Right renal pelvis (tissue), 4 donors: ENCODE results near the gene SEMA4D. TPM values are rescaled to one million over a fixed set of nuclear protein-coding genes. Genes with fewer than 3 reads are reported as not detected.

Source experiments
- DNase-seq, 4 donors: peaks; one replicate each; pipeline ENCODE4 v3.0.0-alpha.2; 2013; ENCODE audit warnings: low read depth in 4 of 4, low spot score in 3 of 4, missing footprints in 1 of 4
- polyA plus RNA-seq, 4 donors: library from polyadenylated mRNA; unstranded; fragments of 120-200 nt; gene quantifications; one replicate each; pipeline ENCODE4 v1.2.1, GENCODE V29; 2013; ENCODE audit not compliant: insufficient read length in 4 of 4

SEMA4D gene
- polyA plus RNA-seq, 4 donors = 40.3 to 58.9 (median 47.4) TPM

DNA sequence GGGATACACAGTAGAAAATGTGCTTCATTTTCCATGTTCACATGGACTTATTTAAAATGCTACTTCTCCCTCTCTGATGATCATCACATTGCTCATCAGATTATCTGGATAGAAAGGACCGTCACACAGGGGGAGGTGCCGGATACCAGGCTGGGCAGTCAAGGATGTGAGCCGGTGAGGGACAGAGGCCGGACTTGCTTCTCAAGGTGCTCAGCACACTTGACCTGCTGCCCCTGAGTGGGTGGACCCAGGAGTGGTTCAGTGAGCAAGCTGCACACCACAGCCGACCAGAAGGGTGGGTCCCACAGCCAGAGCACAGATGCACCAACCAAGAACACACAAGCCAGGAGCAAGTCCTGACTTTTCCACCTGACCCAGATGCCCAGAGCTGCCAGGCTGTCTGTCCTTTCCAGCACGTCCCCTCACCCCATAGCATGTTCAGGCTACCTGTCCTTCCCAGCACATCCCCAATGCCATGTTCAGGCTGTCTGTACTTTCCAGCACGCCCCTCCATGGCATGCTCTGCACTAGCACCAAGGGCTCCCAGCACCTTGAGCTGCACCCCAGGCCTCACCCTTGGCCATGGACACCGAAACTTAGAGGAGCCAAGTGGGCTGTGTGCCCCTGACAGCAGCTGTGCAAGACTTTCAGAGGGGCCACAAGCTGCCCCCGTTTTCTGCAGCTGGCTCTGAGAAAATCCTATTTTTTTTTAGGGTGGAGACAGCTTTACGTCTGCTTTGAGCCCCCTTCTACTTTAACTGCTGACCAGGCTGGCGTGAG, 101.8 kb downstream of the SEMA4D start:
- DNase-seq = no peak

DNA sequence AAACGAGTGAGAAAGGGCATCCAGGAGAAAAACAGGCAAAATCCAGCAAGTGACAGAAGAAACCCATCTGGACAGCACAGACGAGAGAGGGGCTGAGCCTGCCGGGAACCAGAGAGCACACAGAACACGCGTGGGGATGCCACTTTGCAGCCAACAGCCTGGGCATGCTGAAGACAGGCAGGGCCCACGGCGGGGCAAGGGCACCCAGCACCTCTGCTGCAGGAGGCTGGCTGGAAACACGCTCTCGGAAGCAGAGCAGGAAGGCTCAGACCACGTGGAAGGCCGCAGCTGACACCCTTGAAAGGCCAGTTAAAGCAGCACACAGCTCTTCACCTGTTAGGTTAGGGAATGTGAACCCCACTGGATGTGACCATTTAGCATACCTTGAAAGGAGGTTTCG, 103.5 kb downstream of the SEMA4D start:
- no peak for DNase-seq

- DNase-seq = no peak
These were observed 106.3 kb downstream of the SEMA4D start for GRCh38 chr9:89391585-89391984.

- no peak for DNase-seq
These were observed 107.3 kb downstream of the SEMA4D start for GRCh38 chr9:89390578-89391116.

- DNase-seq = no peak
These were observed 107.8 kb downstream of the SEMA4D start for GRCh38 chr9:89390068-89390555.

DNA sequence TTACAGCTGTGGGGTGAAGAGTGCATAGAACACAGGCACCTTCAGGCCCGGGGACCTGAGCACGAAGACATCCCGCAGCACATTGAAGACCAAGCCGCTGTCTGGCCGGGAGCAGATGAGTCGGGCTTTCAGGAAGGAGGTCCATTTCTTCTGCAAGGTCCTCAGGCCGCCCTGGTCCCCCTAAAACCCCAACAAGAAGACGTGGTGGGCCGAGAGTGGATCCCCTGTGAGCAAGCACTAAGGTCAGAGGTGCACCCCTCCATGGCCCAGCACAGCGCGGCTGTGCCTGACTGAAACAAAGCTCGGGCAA, 109.1 kb downstream of the SEMA4D start:
- no peak for DNase-seq

- DNase-seq = no peak
These were observed 109.6 kb downstream of the SEMA4D start for GRCh38 chr9:89388084-89388867.

DNA sequence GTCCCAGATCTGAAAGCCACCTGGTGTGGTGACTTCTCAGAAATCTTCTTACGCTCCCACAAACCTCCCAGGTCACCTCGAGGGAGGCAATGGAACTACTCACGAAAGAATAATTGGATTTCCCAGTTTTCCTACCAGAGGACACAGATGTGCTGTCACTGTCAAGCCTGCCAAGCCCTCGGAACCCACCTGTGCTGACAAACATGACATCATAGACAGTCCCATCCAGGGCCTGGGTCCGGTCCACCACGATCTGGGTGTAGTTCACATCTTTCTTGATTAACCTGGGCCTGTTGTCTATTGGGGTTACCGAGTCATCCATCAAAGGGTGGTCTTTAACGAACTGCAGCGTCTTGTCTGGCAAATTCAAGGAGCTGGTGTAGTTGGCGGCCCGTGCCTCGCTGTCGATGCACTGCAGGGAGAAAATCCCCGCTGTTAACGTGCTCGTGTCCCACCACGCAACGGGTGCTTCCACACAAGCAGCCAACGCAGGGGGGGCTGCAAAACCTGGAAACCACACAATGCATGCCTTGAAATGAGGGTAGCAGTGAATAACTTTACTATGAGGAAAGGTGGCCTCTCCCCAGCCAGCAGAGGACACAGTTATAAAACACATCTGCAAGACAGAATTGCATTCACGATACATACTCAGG, 110.6 kb downstream of the SEMA4D start:
- DNase-seq = no peak

- DNase-seq = no peak
These were observed 111.1 kb downstream of the SEMA4D start for GRCh38 chr9:89386797-89387196.

DNA sequence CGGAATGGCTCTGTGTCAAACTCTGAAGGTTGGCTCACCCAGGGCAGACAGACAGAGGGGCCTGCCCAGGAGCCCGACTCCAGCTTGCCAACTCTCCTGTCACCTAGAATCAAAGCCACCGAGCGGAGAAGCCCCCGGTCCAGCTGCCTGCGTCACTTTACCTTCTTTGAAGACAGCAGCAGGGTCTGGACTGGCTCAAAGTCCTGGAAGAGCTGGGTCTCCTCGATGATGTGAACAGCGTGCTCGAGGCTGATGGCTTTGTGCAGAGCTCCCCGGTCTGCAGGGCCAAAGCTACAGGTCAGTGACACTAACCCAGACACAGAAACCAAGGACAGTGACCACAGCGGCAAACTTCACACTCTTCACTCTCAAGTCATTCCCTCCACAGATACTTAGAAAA, 111.7 kb downstream of the SEMA4D start:
- no peak for DNase-seq

DNA sequence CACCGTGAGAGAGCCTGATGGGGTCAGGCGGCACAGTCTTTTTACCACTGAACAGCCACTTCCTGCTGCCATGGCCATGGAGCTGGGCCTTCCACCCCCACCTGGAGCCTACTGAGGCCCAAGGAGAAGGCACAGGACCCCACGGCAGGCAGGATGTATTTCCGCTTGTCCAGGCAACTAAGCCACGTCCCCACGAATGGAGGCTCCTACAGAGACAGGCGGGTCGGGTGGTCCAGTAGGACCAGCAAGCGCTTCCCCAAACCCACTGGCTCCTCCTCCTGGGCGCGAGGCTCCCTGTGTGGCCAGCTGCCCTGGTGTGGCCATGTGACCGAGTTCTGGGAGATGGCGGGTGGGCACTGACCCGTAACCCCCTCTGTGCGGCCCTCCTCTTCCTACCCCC, 113.1 kb downstream of the SEMA4D start:
- DNase-seq = no peak

- DNase-seq = no peak
These were observed 114.1 kb downstream of the SEMA4D start for GRCh38 chr9:89383721-89384300.

- no peak for DNase-seq
These were observed 114.7 kb downstream of the SEMA4D start for GRCh38 chr9:89383030-89383720.

DNA sequence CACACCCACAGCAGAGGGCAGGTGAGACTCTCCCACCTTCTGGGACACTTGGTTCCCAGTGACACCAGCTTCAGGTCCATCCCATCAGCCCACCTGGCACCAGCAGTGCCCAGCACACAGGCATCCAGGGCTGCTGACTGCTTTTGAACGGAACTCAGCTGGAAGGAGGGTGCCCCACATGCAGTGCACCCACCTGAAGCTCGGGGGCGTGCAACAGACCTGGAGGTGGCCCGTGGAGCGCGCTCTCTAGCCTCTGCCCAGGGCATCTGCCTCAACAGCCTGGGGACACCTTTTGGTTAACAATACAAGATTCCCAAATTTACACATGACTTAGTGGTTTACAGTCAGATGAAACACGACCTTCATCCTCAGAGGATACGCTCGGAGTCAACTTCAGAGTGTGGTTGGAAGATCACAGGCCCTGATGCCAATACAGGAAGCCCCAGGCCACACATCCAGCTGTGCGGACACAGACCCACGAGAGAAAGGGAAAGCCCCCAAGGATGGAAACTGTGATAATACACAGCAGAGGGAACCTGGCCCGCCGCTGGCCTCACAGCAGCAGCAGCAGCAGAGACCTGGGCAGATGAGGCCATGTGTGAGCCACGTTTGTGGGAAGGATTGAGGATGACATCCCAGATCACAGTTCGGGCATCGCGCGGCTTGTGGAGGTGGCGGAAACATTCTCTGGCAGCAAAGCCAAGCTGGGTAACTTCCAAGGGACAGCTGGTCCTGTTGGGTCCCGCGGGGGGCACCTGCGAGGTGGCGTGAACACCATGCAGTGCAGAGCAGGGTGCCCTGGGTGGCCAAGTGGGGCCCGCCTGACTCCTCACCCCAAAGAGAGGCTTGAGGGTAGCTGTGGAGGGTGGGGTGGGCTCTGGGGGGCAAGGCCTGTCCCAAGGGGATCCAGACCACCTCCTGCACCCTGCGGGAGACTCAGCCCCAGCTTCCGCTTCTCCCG, 115.6 kb downstream of the SEMA4D start:
- no peak for DNase-seq

DNA sequence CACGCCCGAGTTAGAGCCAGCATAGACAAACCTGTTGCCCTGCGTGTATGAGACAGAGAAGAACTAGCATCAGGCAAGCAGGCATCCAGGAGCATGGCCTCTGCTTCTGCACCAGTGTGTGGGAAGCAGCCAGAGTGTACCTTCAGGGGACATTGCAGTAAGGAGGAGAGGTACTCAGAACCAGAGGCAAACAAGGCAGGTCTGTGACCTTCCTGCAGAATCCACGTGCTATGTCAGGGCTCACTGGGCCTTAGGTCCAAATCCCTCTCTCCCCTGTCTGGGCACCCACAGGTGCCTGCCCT, 116.7 kb downstream of the SEMA4D start:
- no peak for DNase-seq

GRCh38 chr9:89380437-89381307, 117.2 kb downstream of the SEMA4D start:
- peak in 3 of 4 donors; percentile 8 to 27 (median 20) for DNase-seq

DNA sequence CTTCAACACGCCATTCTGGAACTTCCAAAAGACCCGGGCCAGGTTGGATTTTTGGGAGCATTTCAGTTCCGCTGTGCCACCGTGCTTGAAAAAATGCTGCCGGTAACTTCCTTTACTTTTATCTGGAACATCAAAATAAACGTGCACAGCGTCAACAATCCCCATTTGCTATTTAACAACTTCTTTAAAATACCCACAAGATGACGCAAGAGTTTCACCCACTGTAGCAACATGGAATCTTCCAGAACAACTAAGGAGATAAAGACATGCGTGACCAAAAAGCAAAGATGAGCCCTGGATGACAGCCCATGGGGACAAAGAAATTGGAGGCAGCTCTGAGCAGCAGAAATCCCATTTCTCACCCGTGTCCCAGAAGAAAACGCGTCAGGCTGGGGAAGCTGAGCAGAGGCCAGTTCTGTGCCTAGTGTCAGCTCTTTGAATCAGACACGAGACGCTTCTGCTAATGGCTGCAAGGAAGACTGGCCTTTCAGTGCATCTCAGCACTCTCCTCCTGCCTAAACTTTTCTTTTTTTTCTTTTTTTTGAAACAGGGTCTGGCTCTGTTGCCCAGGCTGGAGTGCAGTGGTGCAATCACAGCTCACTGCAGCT, 118.3 kb downstream of the SEMA4D start:
- DNase-seq = no peak

DNA sequence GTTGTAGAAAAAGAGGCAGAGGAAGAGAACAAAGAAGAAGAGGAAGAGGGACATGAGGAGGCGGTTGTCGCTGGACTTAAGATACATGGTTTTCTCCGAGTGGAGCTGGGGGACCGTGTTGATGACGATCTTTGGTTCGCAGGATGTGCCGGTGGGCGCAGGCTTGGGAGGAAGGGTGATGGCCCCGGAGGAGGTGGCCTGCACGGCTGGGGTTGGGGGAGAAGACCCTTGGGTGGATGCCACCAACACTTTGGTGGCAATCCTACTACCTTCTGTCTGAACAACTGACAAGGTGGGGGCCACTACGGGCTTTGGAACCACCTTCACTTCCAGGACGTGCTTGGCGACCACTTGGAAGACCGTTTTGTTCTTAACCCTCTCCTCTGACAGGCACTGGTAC, 118.9 kb downstream of the SEMA4D start:
- DNase-seq = no peak
